AML-193 (cell line): ENCODE data around the gene KLHDC10.
"Not testable (repeated sequence)": the region's sequence is repeated elsewhere in the genome, so short reads cannot be mapped to it uniquely, and the experiment has no call there.

ENCODE experiments used
- DNase-seq, 2 experiments: peaks; one replicate each; lab custom pipeline; 2025; lab: John Stamatoyannopoulos, UW

The KLHDC10 gene

DNA sequence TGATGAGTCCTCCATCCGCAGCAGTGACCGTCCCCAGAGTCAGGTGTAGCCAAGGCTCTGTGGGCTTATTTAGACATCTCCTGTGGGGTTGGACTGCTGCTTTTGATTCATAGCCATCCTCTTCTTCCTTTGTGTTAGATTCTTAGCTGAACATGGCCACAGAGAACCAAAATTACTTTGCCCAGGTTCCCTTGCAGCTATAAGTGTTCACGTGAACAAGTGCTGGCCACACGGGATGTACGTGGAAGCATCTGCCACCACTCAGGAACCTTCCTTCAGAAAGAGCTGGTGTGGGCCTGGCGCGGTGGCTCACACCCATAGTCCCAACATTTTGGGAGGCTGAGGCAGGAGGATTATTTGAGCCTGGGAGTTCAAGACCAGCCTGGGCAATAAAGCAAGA lies 85.8 kb downstream of the KLHDC10 start:
- no peak for DNase-seq

DNA sequence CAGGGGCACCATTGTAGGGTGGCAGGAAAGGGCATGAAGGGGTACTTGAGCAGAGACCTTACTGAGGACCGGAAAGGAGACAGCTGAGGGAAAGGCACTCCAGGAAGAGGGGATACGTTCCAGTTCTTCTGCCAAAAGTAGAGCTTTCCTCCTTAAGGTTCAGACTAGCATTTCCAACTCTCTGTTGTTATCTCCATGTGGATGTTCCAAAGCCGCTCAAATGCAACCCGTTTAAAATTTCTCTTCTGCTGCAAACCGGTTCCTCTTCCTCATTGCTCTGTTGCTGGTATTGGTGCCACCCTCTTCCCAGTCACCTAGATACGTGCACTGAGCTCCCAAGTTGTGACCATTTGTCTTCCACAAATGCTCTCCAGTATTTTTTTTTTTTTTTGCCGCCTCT lies 87.4 kb downstream of the KLHDC10 start:
- no peak for DNase-seq

- no peak for DNase-seq
These were observed 89.7 kb downstream of the KLHDC10 start for GRCh38 chr7:130160023-130160422.

DNA sequence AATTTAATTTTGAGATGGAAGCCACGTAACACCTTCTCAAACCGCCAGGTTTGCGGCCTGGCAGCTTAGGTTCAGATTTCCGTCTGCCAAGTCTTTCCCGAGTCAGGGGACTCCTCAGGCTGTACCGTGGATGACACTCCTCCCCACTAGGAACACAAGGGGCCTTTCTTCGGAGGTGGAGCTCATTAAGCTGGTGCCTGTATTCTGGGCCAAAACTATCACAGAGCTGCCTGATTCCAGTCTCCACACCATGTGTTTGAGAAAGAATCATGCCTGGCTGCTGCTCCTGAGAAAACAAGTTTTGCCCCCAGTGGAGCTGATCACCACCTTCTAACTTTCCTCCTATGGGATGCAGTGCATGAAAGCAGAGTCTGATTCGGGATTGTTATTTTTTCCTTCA lies 90.1 kb downstream of the KLHDC10 start:
- no peak for DNase-seq

- no peak for DNase-seq
These were observed 91.9 kb downstream of the KLHDC10 start for GRCh38 chr7:130162196-130162595.

- no peak for DNase-seq
These were observed 104.1 kb downstream of the KLHDC10 start for GRCh38 chr7:130174237-130174959.

- no peak for DNase-seq
These were observed 107.9 kb downstream of the KLHDC10 start for GRCh38 chr7:130178251-130178650.

DNA sequence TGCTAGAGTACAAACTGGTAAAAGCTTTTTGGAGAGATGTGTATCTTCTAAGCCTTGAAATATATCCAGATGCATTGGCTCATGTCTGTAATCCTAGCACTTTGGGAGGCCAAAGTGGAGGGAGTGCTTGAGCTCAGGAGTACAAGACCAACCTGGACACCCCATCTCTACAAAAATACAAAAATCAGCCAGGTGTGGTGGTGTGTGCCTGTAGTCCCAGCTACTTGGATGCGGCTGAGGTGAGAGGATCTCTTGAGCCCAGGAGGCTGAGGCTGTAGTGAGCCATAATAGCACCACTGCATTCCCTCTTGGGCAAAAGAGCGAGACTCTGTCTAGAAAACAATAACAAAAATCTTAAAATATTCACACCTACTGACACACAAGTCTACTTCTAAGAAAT lies 109.3 kb downstream of the KLHDC10 start:
- DNase-seq, result no peak

GRCh38 chr7:130180571-130181262 lies 110.4 kb downstream of the KLHDC10 start:
- no peak for DNase-seq

- no peak for DNase-seq
These were observed 110.9 kb downstream of the KLHDC10 start for GRCh38 chr7:130181263-130181605.

- DNase-seq, result no peak
These were observed 112.7 kb downstream of the KLHDC10 start for GRCh38 chr7:130182990-130183389.

DNA sequence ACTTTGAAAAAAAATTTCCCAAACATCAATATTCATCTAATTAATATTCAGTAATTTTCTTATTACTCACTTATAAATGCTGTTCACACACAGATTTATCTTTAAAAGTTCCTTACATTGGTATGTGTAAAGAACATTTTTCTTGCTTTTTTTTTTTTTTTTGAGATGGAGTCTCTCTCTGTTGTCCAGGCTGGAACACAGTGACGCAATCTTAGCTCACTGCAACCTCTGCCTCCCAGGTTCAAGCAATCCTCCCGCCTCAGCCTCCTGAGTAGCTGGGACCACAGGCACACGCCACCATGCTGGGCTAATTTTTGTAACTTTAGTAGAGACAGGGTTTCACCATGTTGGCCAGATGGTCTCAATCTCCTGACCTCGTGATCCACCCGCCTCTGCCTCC lies 114.0 kb downstream of the KLHDC10 start:
- not testable (repeated sequence) for DNase-seq
